Peyer's patch (tissue), 4 donors: Measurements from ENCODE around the gene PPP1R13B.

ENCODE experiments used
- POLR2A ChIP-seq, 2 donors: fragments of 450-650 bp; IDR thresholded peaks; one replicate each; pipeline ENCODE4 v1.5.1; 2017; ENCODE audit warnings: antibody characterized with exemption in 2 of 2, mild to moderate bottlenecking in 2 of 2, moderate library complexity in 2 of 2
- TF ChIP-seq, protein P1 (sequence below), 6 experiments: fragments of 450-650 bp in 4 of 6; fragments of 200-600 bp in 2 of 6; sonication (generic) in 1 of 6; IDR thresholded peaks; one replicate each; pipeline ENCODE4 v1.5.1; 2017 to 2019; ENCODE audit warnings: antibody characterized with exemption in 6 of 6, mild to moderate bottlenecking in 3 of 6, moderate library complexity in 1 of 6

DNA sequence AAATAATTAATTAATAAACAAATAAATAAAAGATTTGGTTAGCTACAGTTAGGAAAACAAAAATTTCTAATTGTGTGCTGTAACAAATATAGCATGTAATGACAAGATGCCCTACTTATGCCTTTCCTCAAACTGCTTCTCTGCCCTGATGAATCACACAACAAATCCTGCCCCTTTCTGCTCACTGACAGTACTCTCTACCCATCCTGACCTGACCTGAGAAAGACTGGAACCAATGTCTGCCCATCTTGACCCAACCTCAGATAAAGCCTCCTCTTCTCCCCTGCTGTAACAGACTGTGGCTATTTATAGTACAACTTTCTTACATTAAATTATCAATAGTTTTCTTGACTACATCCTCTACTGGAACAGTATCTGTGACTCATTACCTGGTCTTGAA is 43.7 kb downstream of the PPP1R13B start:
- TF ChIP-seq POLR2A (IDR thresholded peaks at IDR 0.05): no peak
- TF ChIP-seq, protein P1, sequence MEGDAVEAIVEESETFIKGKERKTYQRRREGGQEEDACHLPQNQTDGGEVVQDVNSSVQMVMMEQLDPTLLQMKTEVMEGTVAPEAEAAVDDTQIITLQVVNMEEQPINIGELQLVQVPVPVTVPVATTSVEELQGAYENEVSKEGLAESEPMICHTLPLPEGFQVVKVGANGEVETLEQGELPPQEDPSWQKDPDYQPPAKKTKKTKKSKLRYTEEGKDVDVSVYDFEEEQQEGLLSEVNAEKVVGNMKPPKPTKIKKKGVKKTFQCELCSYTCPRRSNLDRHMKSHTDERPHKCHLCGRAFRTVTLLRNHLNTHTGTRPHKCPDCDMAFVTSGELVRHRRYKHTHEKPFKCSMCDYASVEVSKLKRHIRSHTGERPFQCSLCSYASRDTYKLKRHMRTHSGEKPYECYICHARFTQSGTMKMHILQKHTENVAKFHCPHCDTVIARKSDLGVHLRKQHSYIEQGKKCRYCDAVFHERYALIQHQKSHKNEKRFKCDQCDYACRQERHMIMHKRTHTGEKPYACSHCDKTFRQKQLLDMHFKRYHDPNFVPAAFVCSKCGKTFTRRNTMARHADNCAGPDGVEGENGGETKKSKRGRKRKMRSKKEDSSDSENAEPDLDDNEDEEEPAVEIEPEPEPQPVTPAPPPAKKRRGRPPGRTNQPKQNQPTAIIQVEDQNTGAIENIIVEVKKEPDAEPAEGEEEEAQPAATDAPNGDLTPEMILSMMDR (IDR thresholded peaks at IDR 0.05): no peak
